Right lobe of liver (tissue), 4 donors: ENCODE data around the gene KCNQ1.

Source experiments
- CTCF ChIP-seq, 4 donors: fragments of 200-600 bp in 3 of 4; fragments of 450-650 bp in 1 of 4; IDR thresholded peaks; one replicate each; pipeline versions ENCODE4 v1.5.1 to v1.8.0; 2016 to 2022; ENCODE audit warnings: antibody characterized with exemption in 4 of 4, mild to moderate bottlenecking in 2 of 4
- POLR2A ChIP-seq: fragments of 450-650 bp; IDR thresholded peaks from one replicate; pipeline ENCODE4 v1.6.1; 2017; ENCODE audit warnings: antibody characterized with exemption, mild to moderate bottlenecking
- donor health status: DM: no; HTN: no; CAD: no.
- donor health status: DM: no; HTN: no; CAD: no.
- donor health status: DM: no; HTN: yes; CAD: no.

- TF ChIP-seq CTCF (IDR thresholded peaks at IDR 0.05) (no peak), POLR2A (no peak)
These were observed 117.1 kb downstream of the KCNQ1 start for GRCh38 chr11:2561696-2562581.
